K562 (cell line): Measurements from ENCODE around the gene PHF3.

Experiments used
- CTCF ChIP-seq, 3 experiments: IDR thresholded peaks in 2 of 3; conservative IDR thresholded peaks in 1 of 3; 2 replicates each; pipeline ENCODE4 v1.5.1; 2011 to 2012; ENCODE audit warnings: low read length in 3 of 3, mild to moderate bottlenecking in 3 of 3, control low read depth in 2 of 3, improper control_type of control experiment in 1 of 3, inconsistent platforms in 1 of 3, low read depth in 1 of 3, mixed read lengths in 1 of 3, moderate library complexity in 1 of 3; ENCODE audit not compliant: insufficient read depth in 2 of 3
- E2F8 ChIP-seq: fragments of 450-650 bp; IDR thresholded peaks from 2 replicates; pipeline ENCODE4 v1.7.1; 2018; ENCODE audit warnings: mild to moderate bottlenecking, low read depth; ENCODE audit not compliant: partially characterized antibody
- POLR2A ChIP-seq: fragments of 450-650 bp; conservative IDR thresholded peaks from 2 replicates; pipeline ENCODE4 v1.6.1; 2016
- ZNF277 ChIP-seq: fragments of 250-450 bp; sonication (Bioruptor Pico); IDR thresholded peaks from 2 replicates; pipeline ENCODE4 v1.8.0; 2022; ENCODE audit warnings: inconsistent platforms, mild to moderate bottlenecking, moderate library complexity, borderline replicate concordance

DNA sequence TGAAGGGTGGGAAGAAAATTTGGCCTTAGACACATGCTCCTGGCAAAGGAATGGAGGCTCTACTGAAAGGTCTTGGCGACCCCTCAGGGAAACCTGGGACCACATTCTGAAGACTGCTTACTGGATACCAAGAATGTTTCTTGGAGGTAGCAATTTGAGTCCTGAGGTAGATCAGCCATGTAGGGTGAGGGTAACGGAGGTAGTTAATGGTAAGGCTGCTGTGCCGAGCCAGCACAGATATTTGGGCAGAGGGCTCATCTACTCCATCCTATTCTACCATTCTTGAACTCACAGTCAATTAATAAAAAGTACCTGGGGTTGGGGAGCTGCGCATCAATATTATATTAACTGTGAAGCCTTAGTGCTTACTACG, 401 bp upstream of the PHF3 start:
- no peak for TF ChIP-seq CTCF (IDR thresholded peaks at IDR 0.05 in 2 of 3, conservative IDR thresholded peaks at IDR 0.05 in 1 of 3; ENCODE audit: insufficient read depth in 2 of 3, low read depth in 1 of 3, low read length in 3 of 3)
- no peak for TF ChIP-seq POLR2A
- TF ChIP-seq E2F8, result no peak
- no peak for TF ChIP-seq ZNF277 (CRISPR knock-in tag)
